HCT116 (cell line): ENCODE data around the gene MPZL2. TPM values are rescaled to one million over a fixed set of nuclear protein-coding genes. Genes with fewer than 3 reads are reported as not detected.

Experiments
- ATAC-seq: fragments of 200-7000 bp; cut with Tn5 transposase; 2 replicates; pipeline ENCODE4 v1.9.1; 2020; ENCODE audit warnings: mild to moderate bottlenecking, moderate library complexity
- BruUV-seq: library from RNA; stranded (reverse); fragments of 400-500 nt; replicated peaks from 2 replicates; lab custom pipeline; 2021; lab: Mats Ljungman, UMichigan
- CTCF ChIA-PET: fragments of 300-600 bp; sonication (Branson Sonifier 250); formaldehyde crosslinking; loops from one replicate; lab custom pipeline; 2021; ENCODE audit warnings: antibody characterized with exemption; lab: Charles Lee
- POLR2A ChIA-PET: fragments of 300-600, 350-600 bp; sonication (Branson Sonifier 250); formaldehyde crosslinking; loops from one replicate; lab custom pipeline; 2021; ENCODE audit warnings: antibody characterized with exemption; lab: Charles Lee
- RAD21 ChIA-PET, 2 experiments: fragments of 300-600 bp; sonication (Branson Sonifier 250); formaldehyde crosslinking; loops; one replicate each; lab custom pipeline; 2023; ENCODE audit warnings: low total read pairs in 2 of 2; ENCODE audit not compliant: uncharacterized antibody in 2 of 2, unreplicated experiment in 2 of 2, low non-redundant PET in 1 of 2; lab: Charles Lee
- DNase-seq: peaks from one replicate; pipeline ENCODE4 v3.0.0-alpha.2; 2010; ENCODE audit warnings: low read depth, low spot score
- H2AFZ ChIP-seq: fragments of 200-600 bp; shearing (Covaris generic), sonication (generic); 2 replicates; pipeline ENCODE4 v1.6.1; 2017; ENCODE audit warnings: low read depth, mixed run types, mixed read lengths, antibody characterized with exemption, low read length; ENCODE audit not compliant: poor library complexity, severe bottlenecking
- H3K27ac ChIP-seq: 2 replicates; pipeline ENCODE4 v1.5.1; 2012; ENCODE audit warnings: low read depth, low read length
- H3K27me3 ChIP-seq: fragments of 200-600 bp; sonication (generic); 2 replicates; pipeline ENCODE4 v1.6.1; 2016; ENCODE audit warnings: mixed run types, low read length, mixed read lengths; ENCODE audit not compliant: insufficient read depth
- H3K36me3 ChIP-seq, 2 experiments: fragments of 200-500 bp in 1 of 2; fragments of 200-600 bp in 1 of 2; sonication (Bioruptor generic) in 1 of 2; sonication (generic) in 1 of 2; 2 replicates each; pipeline versions ENCODE4 v1.5.1 to v1.6.1; 2014 to 2016; ENCODE audit warnings: low read length in 2 of 2, inconsistent platforms in 1 of 2, mixed read lengths in 1 of 2, mixed run types in 1 of 2; ENCODE audit not compliant: insufficient read depth in 2 of 2, control insufficient read depth in 1 of 2
- H3K4me1 ChIP-seq, 2 experiments: fragments of 200-600 bp in 1 of 2; sonication (generic) in 1 of 2; 2 replicates each; pipeline versions ENCODE4 v1.5.1 to v1.6.1; 2012 to 2017; ENCODE audit warnings: low read length in 2 of 2, inconsistent platforms in 1 of 2, mild to moderate bottlenecking in 1 of 2, mixed read lengths in 1 of 2, mixed run types in 1 of 2, moderate library complexity in 1 of 2; ENCODE audit not compliant: insufficient read depth in 2 of 2, control insufficient read depth in 1 of 2
- H3K4me2 ChIP-seq: fragments of 200-600 bp; sonication (generic); 2 replicates; pipeline ENCODE4 v1.6.1; 2017; ENCODE audit warnings: mixed run types, low read length, mixed read lengths
- H3K4me3 ChIP-seq, 2 experiments: fragments of 200-600 bp in 1 of 2; sonication (generic) in 1 of 2; replicated peaks in 1 of 2; 2 replicates each; pipeline ENCODE4 v1.5.1; 2011 to 2016; ENCODE audit warnings: low read length in 2 of 2, control low read depth in 1 of 2, low read depth in 1 of 2, mild to moderate bottlenecking in 1 of 2, mixed read lengths in 1 of 2, mixed run types in 1 of 2
- H3K79me2 ChIP-seq: fragments of 200-600 bp; sonication (generic); 2 replicates; pipeline ENCODE4 v1.6.1; 2017; ENCODE audit warnings: mild to moderate bottlenecking, mixed run types, low read length, moderate library complexity, mixed read lengths; ENCODE audit not compliant: insufficient read depth
- H3K9ac ChIP-seq: fragments of 200-600 bp; sonication (generic); 2 replicates; pipeline ENCODE4 v1.6.1; 2016; ENCODE audit warnings: low read length, mixed read lengths
- H3K9me2 ChIP-seq: fragments of 200-600 bp; sonication (generic), shearing (Covaris generic); 2 replicates; pipeline ENCODE4 v1.6.1; 2017; ENCODE audit warnings: mixed run types, mild to moderate bottlenecking, moderate library complexity; ENCODE audit not compliant: insufficient read depth
- H3K9me3 ChIP-seq, 2 experiments: fragments of 200-500 bp in 1 of 2; fragments of 200-600 bp in 1 of 2; sonication (Bioruptor generic) in 1 of 2; sonication (generic) in 1 of 2; 2 replicates each; pipeline ENCODE4 v1.6.1; 2014 to 2017; ENCODE audit warnings: low read length in 2 of 2, mixed read lengths in 2 of 2, inconsistent platforms in 1 of 2, low read depth in 1 of 2, mild to moderate bottlenecking in 1 of 2, mixed run types in 1 of 2, moderate library complexity in 1 of 2; ENCODE audit not compliant: control insufficient read depth in 1 of 2, insufficient read depth in 1 of 2
- H4K20me1 ChIP-seq: fragments of 200-600 bp; sonication (generic), shearing (Covaris generic); 2 replicates; pipeline ENCODE4 v1.6.1; 2017; ENCODE audit warnings: mixed run types, mild to moderate bottlenecking, moderate library complexity; ENCODE audit not compliant: insufficient read depth
- CEBPB ChIP-seq: IDR thresholded peaks from 2 replicates; pipeline ENCODE4 v1.6.1; 2012; ENCODE audit warnings: low read depth
- EZH2 ChIP-seq: fragments of 200-600 bp; sonication (generic); IDR thresholded peaks from 2 replicates; pipeline ENCODE4 v1.6.1; 2017; ENCODE audit warnings: antibody characterized with exemption, mixed run types
- JUND ChIP-seq: IDR thresholded peaks from 2 replicates; pipeline ENCODE4 v1.6.1; 2012
- MAX ChIP-seq: IDR thresholded peaks from 2 replicates; pipeline ENCODE4 v1.6.1; 2012
- SIN3A ChIP-seq: IDR thresholded peaks from 2 replicates; pipeline ENCODE4 v1.6.1; 2012; ENCODE audit warnings: low read depth
- TCF7L2 ChIP-seq: IDR thresholded peaks from 2 replicates; pipeline ENCODE4 v1.7.0; 2011; ENCODE audit warnings: borderline replicate concordance, inconsistent platforms; ENCODE audit not compliant: insufficient read depth, insufficient read length; ENCODE audit errors: extremely low read depth
- ZFX ChIP-seq: fragments of 450-650 bp; IDR thresholded peaks from 2 replicates; pipeline ENCODE4 v1.6.1; 2017
- ZNF274 ChIP-seq: fragments of 200-500 bp; sonication (Bioruptor generic); IDR thresholded peaks from 2 replicates; pipeline ENCODE4 v1.6.1; 2014; ENCODE audit warnings: mild to moderate bottlenecking, low read depth, low read length, inconsistent platforms
- intact Hi-C: fragments of 100-400 bp; cut with micrococcal nuclease; formaldehyde crosslinking; loops from 2 replicates; pipeline ENCODE4 v1.10.0; 2022
- total RNA-seq: library from RNA; stranded (reverse); gene quantifications from one replicate; pipeline ENCODE4 v1.2.1, GENCODE V29; 2021; ENCODE audit not compliant: unreplicated experiment
- TF ChIP-seq, protein P1 (sequence below): IDR thresholded peaks from 2 replicates; pipeline ENCODE4 v1.6.1; 2012; ENCODE audit warnings: low read depth

Gene MPZL2
- total RNA-seq, 1 experiment from 2014 or later: 16.8 TPM

DNA sequence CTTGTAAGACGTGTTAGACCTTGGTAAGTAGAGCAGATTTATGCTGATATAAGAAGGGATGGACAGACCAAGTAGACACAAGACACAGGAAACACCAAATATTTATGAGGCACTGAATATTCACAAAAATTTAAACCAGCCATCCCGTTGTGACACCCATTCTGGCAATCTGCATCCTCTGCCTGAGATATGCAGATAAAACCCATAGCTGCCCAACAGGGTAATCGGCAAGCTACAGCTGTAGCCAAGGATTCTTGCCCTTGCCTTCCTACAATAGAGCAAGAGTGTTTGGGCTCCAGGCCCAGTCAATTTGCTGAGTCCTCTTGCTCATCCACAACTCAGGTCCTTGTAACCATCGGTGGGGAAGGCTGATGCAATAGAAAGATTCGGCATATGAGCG, 18.5 kb upstream of the MPZL2 start:
- Histone ChIP-seq H4K20me1 (no peaks in the 10 kb centered on the region), H2AFZ (no peak overlapping the region), H3K27me3 (no peaks in the 10 kb centered on the region), H3K79me2 (no peaks in the 10 kb centered on the region), H3K27ac (no peak overlapping the region), H3K4me1 (peaks cover 10 to 18% of the 10 kb centered on the region in 2 experiments; a peak in 3 of 4 replicates), H3K9ac (no peak overlapping the region), H3K4me2 (no peak overlapping the region), H3K9me2 (no peaks in the 10 kb centered on the region), H3K4me3 (no peak overlapping the region), H3K36me3 (no peaks in the 10 kb centered on the region), H3K9me3 (no peaks in the 10 kb centered on the region)
- BruUV-seq: no TSS peak
- POLR2A ChIA-PET: no interaction called here
- no peak for TF ChIP-seq JUND
- TF ChIP-seq SIN3A: no peak
- TF ChIP-seq TCF7L2: no peak
- TF ChIP-seq ZNF274: no peak
- TF ChIP-seq CEBPB: no peak
- no peak for TF ChIP-seq MAX
- TF ChIP-seq, protein P1, sequence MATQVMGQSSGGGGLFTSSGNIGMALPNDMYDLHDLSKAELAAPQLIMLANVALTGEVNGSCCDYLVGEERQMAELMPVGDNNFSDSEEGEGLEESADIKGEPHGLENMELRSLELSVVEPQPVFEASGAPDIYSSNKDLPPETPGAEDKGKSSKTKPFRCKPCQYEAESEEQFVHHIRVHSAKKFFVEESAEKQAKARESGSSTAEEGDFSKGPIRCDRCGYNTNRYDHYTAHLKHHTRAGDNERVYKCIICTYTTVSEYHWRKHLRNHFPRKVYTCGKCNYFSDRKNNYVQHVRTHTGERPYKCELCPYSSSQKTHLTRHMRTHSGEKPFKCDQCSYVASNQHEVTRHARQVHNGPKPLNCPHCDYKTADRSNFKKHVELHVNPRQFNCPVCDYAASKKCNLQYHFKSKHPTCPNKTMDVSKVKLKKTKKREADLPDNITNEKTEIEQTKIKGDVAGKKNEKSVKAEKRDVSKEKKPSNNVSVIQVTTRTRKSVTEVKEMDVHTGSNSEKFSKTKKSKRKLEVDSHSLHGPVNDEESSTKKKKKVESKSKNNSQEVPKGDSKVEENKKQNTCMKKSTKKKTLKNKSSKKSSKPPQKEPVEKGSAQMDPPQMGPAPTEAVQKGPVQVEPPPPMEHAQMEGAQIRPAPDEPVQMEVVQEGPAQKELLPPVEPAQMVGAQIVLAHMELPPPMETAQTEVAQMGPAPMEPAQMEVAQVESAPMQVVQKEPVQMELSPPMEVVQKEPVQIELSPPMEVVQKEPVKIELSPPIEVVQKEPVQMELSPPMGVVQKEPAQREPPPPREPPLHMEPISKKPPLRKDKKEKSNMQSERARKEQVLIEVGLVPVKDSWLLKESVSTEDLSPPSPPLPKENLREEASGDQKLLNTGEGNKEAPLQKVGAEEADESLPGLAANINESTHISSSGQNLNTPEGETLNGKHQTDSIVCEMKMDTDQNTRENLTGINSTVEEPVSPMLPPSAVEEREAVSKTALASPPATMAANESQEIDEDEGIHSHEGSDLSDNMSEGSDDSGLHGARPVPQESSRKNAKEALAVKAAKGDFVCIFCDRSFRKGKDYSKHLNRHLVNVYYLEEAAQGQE: no peak
- TF ChIP-seq ZFX: no peak
- no peak for TF ChIP-seq EZH2
- no peak for DNase-seq
- no peak for ATAC-seq
- RAD21 ChIA-PET: no interaction called here
- intact Hi-C loops: no loop called here
- CTCF ChIA-PET: no interaction called here
